Central memory CD8-positive, alpha-beta T cell (primary cell): ENCODE results near the gene PID1.

ENCODE experiments used
- ATAC-seq: fragments of 150-1000 bp; cut with Tn5 transposase; replicated peaks from 2 replicates; pipeline ENCODE4 v1.10.0; 2022; ENCODE audit warnings: mild to moderate bottlenecking, moderate FRiP score, moderate number of reproducible peaks; ENCODE audit not compliant: poor library complexity, severe bottlenecking; ENCODE audit errors: extremely low read depth
- DNase-seq, 2 donors: peaks; one replicate each; pipeline ENCODE4 v3.0.0; 2021; ENCODE audit warnings: low spot score in 2 of 2
- H3K27ac Mint-ChIP-seq: one replicate; pipeline ENCODE4 v1.8.0; 2022; ENCODE audit warnings: low read depth, mild to moderate bottlenecking, moderate library complexity, mixed read lengths
- H3K27me3 Mint-ChIP-seq: one replicate; pipeline ENCODE4 v1.8.0; 2022; ENCODE audit warnings: mixed read lengths
- H3K36me3 Mint-ChIP-seq: one replicate; pipeline ENCODE4 v1.8.0; 2022; ENCODE audit warnings: mild to moderate bottlenecking, moderate library complexity, mixed read lengths; ENCODE audit not compliant: insufficient read depth
- H3K4me1 Mint-ChIP-seq: one replicate; pipeline ENCODE4 v1.8.0; 2022; ENCODE audit warnings: mixed read lengths
- H3K4me3 Mint-ChIP-seq: one replicate; pipeline ENCODE4 v1.8.0; 2022; ENCODE audit warnings: mild to moderate bottlenecking, moderate library complexity, mixed read lengths
- H3K9me3 Mint-ChIP-seq: one replicate; pipeline ENCODE4 v1.8.0; 2022; ENCODE audit warnings: mixed read lengths

PID1 gene

DNA sequence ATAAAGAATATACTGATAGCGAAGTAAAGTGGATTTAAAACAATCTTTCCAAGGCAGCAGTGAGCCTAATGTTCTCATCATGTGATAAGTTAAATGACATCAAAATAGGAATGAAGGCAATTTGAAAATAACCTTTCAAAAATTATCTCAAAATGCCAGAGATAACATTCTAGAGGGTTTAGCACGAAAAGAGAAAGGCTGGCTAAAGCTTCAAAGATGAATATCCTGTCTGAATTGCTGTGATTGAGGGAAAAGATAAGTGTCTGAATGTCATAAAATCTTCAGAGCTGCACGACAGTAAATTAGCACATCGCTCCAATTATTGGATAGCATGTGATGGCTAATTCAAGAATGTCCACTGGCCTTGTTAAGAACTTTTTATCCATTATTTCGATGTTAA lies 159.3 kb downstream of the PID1 start:
- no peak overlapping the region for H3K27ac Mint-ChIP-seq

DNA sequence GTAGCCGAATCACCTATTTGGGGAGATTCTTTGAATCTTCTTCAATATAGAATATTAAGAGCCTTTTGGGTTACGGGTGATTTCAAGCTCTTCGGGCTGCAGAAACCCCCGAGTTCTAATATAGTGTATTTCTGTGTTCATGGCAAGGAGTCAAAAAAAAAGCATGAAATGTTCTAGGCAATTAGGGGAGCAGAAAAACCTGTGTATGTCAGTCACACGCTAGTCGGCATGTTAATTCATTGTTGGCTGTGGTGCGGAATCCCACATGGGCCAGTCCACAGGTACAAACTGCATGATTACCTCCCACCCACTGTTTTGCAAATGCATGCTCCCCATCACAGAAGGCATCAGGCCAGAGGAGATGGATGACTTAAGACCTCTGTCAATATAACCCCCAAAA lies 161.9 kb downstream of the PID1 start:
- H3K27ac Mint-ChIP-seq, result no peak overlapping the region
- peaks cover 10% of the 10 kb centered on the region for H3K9me3 Mint-ChIP-seq
- no peaks in the 10 kb centered on the region for H3K27me3 Mint-ChIP-seq
- DNase-seq, result no peak
- H3K36me3 Mint-ChIP-seq, result peaks cover 2% of the 10 kb centered on the region
- no peak overlapping the region for H3K4me3 Mint-ChIP-seq
- no peak for ATAC-seq
- H3K4me1 Mint-ChIP-seq, result no peaks in the 10 kb centered on the region

More for the DNA sequence above, 159.3 kb downstream of the PID1 start:
- DNase-seq (no peak), ATAC-seq (no peak)
- Mint-ChIP-seq H3K4me1 (no peaks in the 10 kb centered on the region), H3K4me3 (no peak overlapping the region), H3K9me3 (peaks cover 15% of the 10 kb centered on the region), H3K36me3 (no peaks in the 10 kb centered on the region), H3K27me3 (no peaks in the 10 kb centered on the region)

DNA sequence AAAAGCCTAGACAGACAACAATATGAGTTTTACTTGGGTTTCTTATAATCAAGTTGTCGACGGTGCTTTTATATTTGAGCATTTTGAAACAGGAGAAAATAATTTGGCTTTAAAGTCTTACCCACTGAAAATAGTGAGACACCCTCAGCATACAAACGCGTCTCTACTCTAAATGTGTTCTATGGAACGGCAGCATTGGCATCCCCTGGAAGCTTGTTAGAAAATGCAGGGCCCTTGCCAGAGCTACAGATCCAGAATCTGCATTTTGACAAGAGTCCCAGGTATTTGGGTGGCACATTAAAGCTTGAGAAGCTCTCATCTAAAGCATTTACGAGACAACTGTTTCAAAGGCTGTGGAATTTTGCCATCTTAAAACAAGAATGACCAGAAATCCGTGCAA lies 163.5 kb downstream of the PID1 start:
- H3K4me3 Mint-ChIP-seq, result no peak overlapping the region
- ATAC-seq (no peak), DNase-seq (no peak)
- H3K36me3 Mint-ChIP-seq, result peaks cover 2% of the 10 kb centered on the region
- H3K9me3 Mint-ChIP-seq, result peaks cover 7% of the 10 kb centered on the region
- H3K27me3 Mint-ChIP-seq, result no peaks in the 10 kb centered on the region
- H3K27ac Mint-ChIP-seq, result no peak overlapping the region
- H3K4me1 Mint-ChIP-seq, result no peaks in the 10 kb centered on the region

DNA sequence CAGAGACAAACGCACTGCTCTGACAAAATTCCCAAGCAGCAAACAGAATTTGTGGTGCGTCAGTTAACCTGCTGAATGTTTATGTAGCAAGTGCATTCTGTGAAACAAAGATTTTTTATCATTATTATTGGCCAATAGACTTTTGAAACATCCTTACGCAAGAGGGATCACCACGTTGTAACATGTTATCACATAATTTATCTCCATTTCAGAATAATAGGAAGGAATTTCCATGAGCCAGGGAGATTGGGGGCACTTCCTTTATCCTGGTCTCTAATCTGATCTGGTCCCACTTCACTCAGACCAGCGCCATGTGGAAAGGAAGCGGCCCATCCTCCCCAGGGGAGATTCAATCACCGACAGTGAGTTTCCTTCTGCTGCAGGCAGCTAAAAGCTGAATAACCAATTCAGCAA lies 166.1 kb downstream of the PID1 start:
- no peaks in the 10 kb centered on the region for H3K27me3 Mint-ChIP-seq
- H3K4me1 Mint-ChIP-seq, result no peaks in the 10 kb centered on the region
- H3K9me3 Mint-ChIP-seq, result peaks cover 2% of the 10 kb centered on the region
- no peak overlapping the region for H3K27ac Mint-ChIP-seq
- DNase-seq (no peak), ATAC-seq (no peak)
- H3K4me3 Mint-ChIP-seq, result no peak overlapping the region
- H3K36me3 Mint-ChIP-seq, result peaks cover 3% of the 10 kb centered on the region

DNA sequence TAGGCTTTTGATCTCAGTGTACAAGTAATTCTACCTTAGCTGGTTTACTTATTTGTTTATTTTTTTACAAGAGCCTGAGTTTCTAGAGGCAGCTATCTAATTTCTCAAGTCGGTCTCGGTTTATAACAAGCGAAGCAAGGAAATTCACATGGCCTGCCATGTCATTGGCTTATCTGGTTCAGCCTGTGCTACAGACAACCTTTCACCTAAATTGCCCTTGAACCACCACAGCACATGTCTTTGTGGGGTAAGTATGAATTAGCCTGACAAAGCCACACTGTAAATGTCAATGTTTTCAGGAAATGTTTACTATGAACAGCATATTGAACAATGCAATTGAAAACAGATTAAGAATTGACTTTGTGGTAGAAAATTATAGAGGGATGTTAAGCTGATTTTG lies 167.1 kb downstream of the PID1 start:
- no peak for ATAC-seq
- no peak overlapping the region for H3K4me3 Mint-ChIP-seq
- H3K36me3 Mint-ChIP-seq, result peaks cover 3% of the 10 kb centered on the region
- no peak overlapping the region for H3K27ac Mint-ChIP-seq
- H3K4me1 Mint-ChIP-seq, result no peaks in the 10 kb centered on the region
- H3K27me3 Mint-ChIP-seq, result no peaks in the 10 kb centered on the region
- DNase-seq, result no peak
- peaks cover 5% of the 10 kb centered on the region for H3K9me3 Mint-ChIP-seq

DNA sequence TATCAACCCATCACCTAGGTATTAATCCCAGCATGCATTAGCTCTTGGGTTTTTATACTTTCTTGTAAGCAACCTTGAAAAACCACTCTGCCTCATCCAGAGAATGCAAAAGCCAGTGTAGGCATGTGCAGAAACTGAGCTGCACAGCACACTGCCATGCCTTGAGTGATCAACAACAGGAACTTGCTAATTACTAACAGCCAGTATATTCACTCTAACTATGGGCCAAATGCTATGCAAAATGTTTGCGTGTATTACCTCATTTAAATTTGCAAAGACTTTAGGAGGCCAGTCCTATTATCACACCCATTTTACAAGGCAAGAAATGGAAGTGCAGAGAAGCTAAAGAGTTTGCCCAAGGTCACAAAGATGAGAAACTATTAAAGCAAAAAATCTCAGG lies 169.8 kb downstream of the PID1 start:
- ATAC-seq (no peak), DNase-seq (no peak)
- peaks cover 3% of the 10 kb centered on the region for H3K36me3 Mint-ChIP-seq
- no peak overlapping the region for H3K27ac Mint-ChIP-seq
- no peaks in the 10 kb centered on the region for H3K4me1 Mint-ChIP-seq
- peaks cover 5% of the 10 kb centered on the region for H3K9me3 Mint-ChIP-seq
- no peaks in the 10 kb centered on the region for H3K27me3 Mint-ChIP-seq
- H3K4me3 Mint-ChIP-seq, result no peak overlapping the region

DNA sequence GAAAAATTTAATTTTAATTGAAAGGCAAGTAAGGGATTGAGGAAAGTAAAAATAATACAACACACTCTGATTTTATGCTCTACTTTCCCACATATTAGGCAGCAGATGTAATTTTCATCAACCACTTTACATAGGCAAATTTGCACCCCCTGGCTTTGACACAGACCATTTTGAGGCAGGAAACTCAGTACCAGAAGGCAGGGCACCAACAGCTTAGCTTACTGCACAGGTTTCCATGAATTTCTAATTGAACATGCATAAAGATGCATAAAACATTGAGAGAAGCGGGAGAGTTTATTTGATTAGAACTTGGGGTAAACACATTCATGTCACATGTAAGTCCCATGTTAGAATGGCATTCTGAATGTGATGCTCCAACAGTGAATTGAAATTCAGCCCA lies 171.9 kb downstream of the PID1 start:
- DNase-seq (no peak), ATAC-seq (no peak)
- H3K9me3 Mint-ChIP-seq, result peaks cover 5% of the 10 kb centered on the region
- H3K27me3 Mint-ChIP-seq, result no peaks in the 10 kb centered on the region
- H3K36me3 Mint-ChIP-seq, result peaks cover 1% of the 10 kb centered on the region
- no peak overlapping the region for H3K4me3 Mint-ChIP-seq
- H3K27ac Mint-ChIP-seq, result no peak overlapping the region
- no peaks in the 10 kb centered on the region for H3K4me1 Mint-ChIP-seq

DNA sequence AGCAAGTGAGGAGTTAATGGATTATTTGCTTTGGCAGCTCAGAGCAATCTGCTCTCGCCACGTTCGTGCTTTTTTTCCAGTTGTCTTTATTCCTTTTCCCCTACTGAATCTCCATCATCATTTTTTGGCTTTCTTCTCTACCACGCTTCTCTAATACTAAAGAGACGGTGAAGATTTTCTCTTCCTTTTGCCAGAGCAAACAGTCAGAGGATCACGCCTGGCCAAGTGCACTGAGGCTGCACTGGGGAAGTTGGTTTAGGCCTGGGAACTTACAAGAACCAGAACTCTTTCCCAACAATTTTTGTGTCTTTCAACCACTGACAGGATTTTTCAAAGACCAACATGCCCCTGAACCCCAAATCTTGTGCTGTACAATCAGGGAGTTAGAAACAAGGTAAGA lies 172.3 kb downstream of the PID1 start:
- Mint-ChIP-seq H3K36me3 (peaks cover 1% of the 10 kb centered on the region), H3K4me3 (no peak overlapping the region), H3K4me1 (no peaks in the 10 kb centered on the region)

DNA sequence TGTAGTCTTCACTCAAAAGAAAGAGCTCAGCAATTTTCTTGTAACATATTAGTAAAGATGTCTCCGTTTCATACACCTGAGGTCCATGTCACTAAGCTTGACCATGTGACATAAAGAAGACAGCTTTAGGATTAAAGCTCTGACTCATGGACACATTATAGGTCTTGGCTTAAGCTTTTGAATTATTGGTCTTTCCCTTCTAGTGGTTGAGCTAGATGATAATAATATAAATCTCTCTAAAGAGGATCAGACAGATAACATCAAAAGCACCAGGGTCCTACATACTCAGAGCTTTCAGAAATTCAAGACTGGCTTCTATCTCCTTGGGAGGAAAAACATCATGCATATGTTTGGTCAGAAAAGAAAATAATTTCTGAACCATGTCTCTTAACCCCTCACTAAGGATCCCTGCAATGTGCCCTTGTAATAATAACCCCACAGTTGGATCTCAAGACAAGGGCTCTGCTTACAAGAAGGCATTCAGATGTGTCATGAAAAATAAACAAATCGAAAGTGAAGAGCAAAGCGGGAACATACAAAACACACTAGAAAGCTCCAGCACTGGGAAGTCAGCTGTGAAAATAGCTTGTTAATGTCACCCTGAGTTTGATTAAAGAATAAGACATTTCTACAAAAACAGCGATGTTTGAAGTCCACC lies 174.5 kb downstream of the PID1 start:
- no peak for DNase-seq
- no peaks in the 10 kb centered on the region for H3K4me1 Mint-ChIP-seq
- H3K36me3 Mint-ChIP-seq, result no peaks in the 10 kb centered on the region
- no peak for ATAC-seq
- H3K27me3 Mint-ChIP-seq, result no peaks in the 10 kb centered on the region
- H3K4me3 Mint-ChIP-seq, result no peak overlapping the region
- H3K27ac Mint-ChIP-seq, result no peak overlapping the region
- peaks cover 5% of the 10 kb centered on the region for H3K9me3 Mint-ChIP-seq

More for the DNA sequence above, 172.3 kb downstream of the PID1 start:
- ATAC-seq, result no peak
- H3K27ac Mint-ChIP-seq, result no peak overlapping the region
- no peaks in the 10 kb centered on the region for H3K27me3 Mint-ChIP-seq
- H3K9me3 Mint-ChIP-seq, result peaks cover 5% of the 10 kb centered on the region
- no peak for DNase-seq

DNA sequence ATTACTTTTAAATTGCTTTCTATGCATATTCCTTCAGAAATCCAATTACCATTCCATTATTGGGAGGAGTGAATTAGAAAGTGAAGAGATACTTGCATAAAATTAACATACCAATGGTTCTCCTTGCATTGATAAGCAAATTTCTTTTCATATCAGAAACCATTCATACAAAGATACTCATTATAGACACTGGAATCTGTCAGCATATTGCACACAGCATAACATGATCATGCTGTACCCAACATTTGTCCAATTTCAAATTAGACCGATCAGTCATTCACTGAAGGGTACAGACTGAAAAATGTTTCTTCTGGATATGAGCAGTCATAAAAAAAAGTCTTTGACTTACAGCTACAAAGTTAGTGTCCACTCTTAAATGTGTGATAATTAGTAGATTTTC lies 175.6 kb downstream of the PID1 start:
- Mint-ChIP-seq H3K4me3 (no peak overlapping the region), H3K27ac (no peak overlapping the region), H3K9me3 (peaks cover 5% of the 10 kb centered on the region), H3K27me3 (no peaks in the 10 kb centered on the region), H3K36me3 (no peaks in the 10 kb centered on the region), H3K4me1 (no peaks in the 10 kb centered on the region)
- DNase-seq (no peak), ATAC-seq (no peak)

DNA sequence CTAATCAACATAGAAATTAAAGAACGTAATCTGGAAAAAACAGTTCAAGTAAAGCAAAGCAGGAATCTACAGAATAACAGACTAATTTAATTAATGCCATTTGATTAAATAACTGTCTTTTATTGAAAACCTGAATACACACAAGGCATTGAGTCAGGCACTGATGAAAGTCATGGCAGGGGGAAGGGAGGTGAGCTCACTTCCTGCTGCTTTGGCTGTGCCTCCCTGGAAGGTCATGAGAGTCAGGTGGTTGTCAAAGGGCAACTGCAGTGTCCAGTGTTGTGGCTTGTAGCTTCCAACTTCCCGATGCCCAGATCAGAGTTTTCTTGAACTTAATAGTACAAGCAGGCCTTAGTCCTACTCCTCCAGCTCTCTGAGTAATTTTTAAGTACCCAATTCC lies 180.9 kb downstream of the PID1 start:
- Mint-ChIP-seq H3K27ac (no peak overlapping the region), H3K27me3 (no peaks in the 10 kb centered on the region), H3K4me3 (no peak overlapping the region), H3K4me1 (no peaks in the 10 kb centered on the region), H3K9me3 (no peaks in the 10 kb centered on the region), H3K36me3 (no peaks in the 10 kb centered on the region)
- DNase-seq (no peak), ATAC-seq (no peak)

DNA sequence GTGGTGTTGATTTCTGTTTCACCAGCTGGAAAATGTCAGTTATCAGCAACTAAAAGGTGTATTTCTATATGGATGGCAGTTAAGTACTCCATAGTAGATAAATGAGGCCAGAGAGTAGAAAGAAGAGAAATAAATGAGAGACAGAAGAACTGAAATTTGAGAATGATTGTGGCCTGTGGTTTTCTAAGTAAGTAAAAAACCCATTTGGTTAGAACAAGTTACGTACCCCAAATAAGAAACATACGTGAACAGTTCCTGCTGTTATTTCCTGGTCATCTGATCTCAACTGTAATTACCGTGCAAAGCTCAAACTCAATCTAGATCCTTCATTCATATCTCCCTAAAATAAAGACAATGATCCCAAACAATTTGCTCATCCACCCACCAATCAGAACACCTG lies 181.3 kb downstream of the PID1 start:
- Mint-ChIP-seq H3K27ac (no peak overlapping the region), H3K9me3 (no peaks in the 10 kb centered on the region), H3K4me3 (no peak overlapping the region)

DNA sequence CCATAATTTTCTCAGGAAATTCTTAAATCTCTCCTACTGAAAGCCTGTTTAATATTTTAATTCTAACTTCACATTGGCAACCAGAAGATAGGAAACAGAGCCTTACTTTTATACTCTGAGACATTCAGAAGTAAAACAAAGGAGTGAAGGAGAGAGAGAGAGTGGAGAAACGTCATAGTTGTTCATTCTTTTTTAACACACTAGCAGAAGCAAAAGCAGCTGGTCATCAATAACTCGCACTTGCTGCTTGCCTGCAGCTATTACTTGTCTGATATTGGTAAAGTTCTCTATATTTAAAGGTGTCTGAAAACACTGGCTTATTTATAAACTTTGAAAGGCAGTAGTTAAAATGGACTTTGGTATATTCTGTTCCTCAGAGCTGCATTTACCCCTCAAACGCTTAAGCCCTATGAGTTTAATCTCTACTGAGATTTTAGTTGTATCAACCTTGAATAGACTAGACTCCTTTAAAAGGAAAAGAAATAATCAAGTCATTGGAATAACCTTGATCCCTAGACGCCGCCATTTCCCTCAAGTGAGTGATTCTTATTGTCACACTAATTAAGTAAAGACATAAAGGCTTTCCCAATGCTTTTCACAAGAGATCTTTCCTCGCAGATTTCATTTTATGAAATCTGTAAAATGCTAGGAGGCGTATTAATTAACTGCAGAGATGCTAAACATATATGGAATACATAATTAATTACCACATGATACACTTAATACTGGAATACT lies 182.0 kb downstream of the PID1 start:
- no peaks in the 10 kb centered on the region for H3K9me3 Mint-ChIP-seq
- H3K36me3 Mint-ChIP-seq, result no peaks in the 10 kb centered on the region
- H3K4me3 Mint-ChIP-seq, result no peak overlapping the region
- H3K27ac Mint-ChIP-seq, result no peak overlapping the region
- no peaks in the 10 kb centered on the region for H3K27me3 Mint-ChIP-seq
- no peak for ATAC-seq
- no peaks in the 10 kb centered on the region for H3K4me1 Mint-ChIP-seq
- no peak for DNase-seq

More for the DNA sequence above, 181.3 kb downstream of the PID1 start:
- no peak for DNase-seq
- Mint-ChIP-seq H3K36me3 (no peaks in the 10 kb centered on the region), H3K4me1 (no peaks in the 10 kb centered on the region), H3K27me3 (no peaks in the 10 kb centered on the region)
- ATAC-seq, result no peak
